OCI-LY3 (cell line): ENCODE results near the gene MIPOL1.

ENCODE experiments used
- H2AFZ ChIP-seq: fragments of 200-600, 300-600 bp; shearing (Covaris generic); 2 replicates; pipeline ENCODE4 v1.6.0; 2014; ENCODE audit warnings: antibody characterized with exemption, low read depth, low read length
- H3K27ac ChIP-seq: fragments of 200-600, 300-600 bp; sonication (generic); 2 replicates; pipeline ENCODE4 v1.5.1; 2014; ENCODE audit warnings: mild to moderate bottlenecking, low read length, moderate library complexity, mixed read lengths
- H3K27me3 ChIP-seq: fragments of 200-600, 300-600 bp; sonication (generic); 2 replicates; pipeline ENCODE4 v1.6.1; 2014; ENCODE audit warnings: low read depth, low read length, mixed read lengths
- H3K36me3 ChIP-seq: fragments of 200-600, 300-600 bp; sonication (generic); replicated peaks from 2 replicates; pipeline ENCODE3; 2014; ENCODE audit warnings: low read depth, low read length, mixed read lengths
- H3K4me1 ChIP-seq: fragments of 300-600, 200-600 bp; sonication (generic); 2 replicates; pipeline ENCODE4 v1.6.1; 2014; ENCODE audit warnings: low read length, mixed read lengths
- H3K4me2 ChIP-seq: fragments of 200-600, 300-600 bp; sonication (generic); 2 replicates; pipeline ENCODE4 v1.6.1; 2014; ENCODE audit warnings: low read length, mixed read lengths
- H3K4me3 ChIP-seq: fragments of 300-600, 200-600 bp; sonication (generic); 2 replicates; pipeline ENCODE4 v1.5.1; 2014; ENCODE audit warnings: antibody characterized with exemption, mild to moderate bottlenecking, low read length, moderate library complexity
- H3K79me2 ChIP-seq: fragments of 300-600, 200-600 bp; shearing (Covaris generic); 2 replicates; pipeline ENCODE4 v1.6.1; 2014; ENCODE audit warnings: mild to moderate bottlenecking, low read length, mixed read lengths
- H3K9ac ChIP-seq: fragments of 300-600, 200-600 bp; shearing (Covaris generic); 2 replicates; pipeline ENCODE4 v1.6.0; 2014; ENCODE audit warnings: mild to moderate bottlenecking, low read length, moderate library complexity
- H3K9me3 ChIP-seq: fragments of 200-600, 300-600 bp; shearing (Covaris generic); 2 replicates; pipeline ENCODE4 v1.6.1; 2014; ENCODE audit warnings: low read length, mixed read lengths; ENCODE audit not compliant: insufficient read depth
- H4K20me1 ChIP-seq: fragments of 200-600, 300-600 bp; sonication (generic); 2 replicates; pipeline ENCODE4 v1.6.1; 2016; ENCODE audit warnings: low read length, mixed read lengths; ENCODE audit not compliant: insufficient read depth
- CTCF ChIP-seq: fragments of 200-600, 300-600 bp; sonication (generic); IDR thresholded peaks from 2 replicates; pipeline ENCODE4 v1.5.1; 2014; ENCODE audit warnings: antibody characterized with exemption, low read length, low read depth
- EZH2phosphoT487 ChIP-seq: fragments of 200-600 bp; shearing (Covaris generic); IDR thresholded peaks from 2 replicates; pipeline ENCODE4 v1.6.1; 2018; ENCODE audit warnings: antibody characterized with exemption, mixed run types, low read depth

MIPOL1 gene

GRCh38 chr14:37464192-37464858 lies 266.6 kb downstream of the MIPOL1 start:
- H3K36me3 ChIP-seq, result no peaks in the 10 kb centered on the region
- no peaks in the 10 kb centered on the region for H3K27me3 ChIP-seq
- H3K4me1 ChIP-seq, result no peaks in the 10 kb centered on the region
- H3K4me2 ChIP-seq, result no peak overlapping the region
- no peak overlapping the region for H3K9ac ChIP-seq
- no peaks in the 10 kb centered on the region for H4K20me1 ChIP-seq
- H3K9me3 ChIP-seq, result no peaks in the 10 kb centered on the region
- TF ChIP-seq CTCF (no peak), EZH2phosphoT487 (no peak)
- H3K27ac ChIP-seq, result no peak overlapping the region
- no peak overlapping the region for H3K4me3 ChIP-seq
- H2AFZ ChIP-seq, result no peak overlapping the region
- no peaks in the 10 kb centered on the region for H3K79me2 ChIP-seq

DNA sequence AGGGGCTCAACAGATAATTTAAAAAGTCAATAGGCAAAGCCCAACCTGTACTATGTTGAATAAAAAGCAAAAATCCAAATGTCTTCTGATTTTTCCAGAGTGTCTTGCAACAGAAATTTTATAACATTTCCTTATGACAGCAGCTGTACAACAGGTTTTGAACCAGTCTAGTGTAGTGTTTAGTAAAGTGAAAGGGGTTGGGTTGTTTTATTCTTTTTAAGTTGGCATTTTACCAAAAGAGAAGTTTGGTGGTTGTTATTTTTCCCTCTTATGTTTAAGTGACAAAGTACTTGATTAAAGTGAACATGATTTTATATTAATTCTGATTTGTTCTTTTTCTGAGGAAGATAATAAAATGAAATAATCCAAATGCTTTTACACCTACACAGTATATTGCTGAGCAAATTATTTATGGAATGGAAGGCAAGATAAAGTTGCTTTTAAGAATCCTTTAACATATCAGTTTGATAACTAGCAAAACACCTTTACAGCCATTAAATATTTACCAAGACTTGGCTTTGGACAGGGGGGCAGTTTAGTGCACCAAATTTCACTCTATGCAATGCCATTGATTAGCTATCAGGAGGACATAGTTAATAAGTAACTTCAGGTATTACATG lies 268.4 kb downstream of the MIPOL1 start:
- Histone ChIP-seq H3K4me1 (no peaks in the 10 kb centered on the region), H3K4me3 (no peak overlapping the region), H3K4me2 (no peak overlapping the region), H3K9ac (no peak overlapping the region), H4K20me1 (no peaks in the 10 kb centered on the region), H3K79me2 (no peaks in the 10 kb centered on the region), H3K9me3 (no peaks in the 10 kb centered on the region), H3K36me3 (no peaks in the 10 kb centered on the region), H3K27ac (no peak overlapping the region), H2AFZ (no peak overlapping the region), H3K27me3 (no peaks in the 10 kb centered on the region)
- TF ChIP-seq EZH2phosphoT487 (no peak), CTCF (no peak)

DNA sequence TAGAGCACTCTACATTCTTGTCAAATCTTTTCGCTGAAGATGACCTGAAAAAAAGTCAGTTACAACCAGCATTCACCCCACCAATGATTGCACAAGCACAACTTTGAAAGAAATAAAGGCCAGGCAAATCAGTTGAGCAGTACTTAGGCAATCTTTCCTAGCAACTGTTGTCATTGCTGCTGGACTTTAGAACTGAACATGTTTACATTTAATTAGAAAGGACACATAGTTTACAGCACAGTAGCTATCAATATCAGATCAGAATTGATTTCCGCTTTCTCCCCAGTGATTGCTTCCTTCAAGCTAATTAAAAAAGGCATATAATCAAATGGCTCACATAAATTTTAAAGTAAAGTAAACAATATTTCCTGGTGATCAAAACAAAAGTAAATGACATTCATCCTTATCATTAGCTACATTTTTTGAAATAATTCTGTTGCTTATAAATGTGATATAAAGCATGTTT lies 268.9 kb downstream of the MIPOL1 start:
- Histone ChIP-seq H3K79me2 (no peaks in the 10 kb centered on the region), H3K4me3 (no peak overlapping the region), H3K4me2 (no peak overlapping the region), H3K27ac (no peak overlapping the region), H3K4me1 (no peaks in the 10 kb centered on the region), H3K9ac (no peak overlapping the region), H3K27me3 (no peaks in the 10 kb centered on the region), H3K9me3 (no peaks in the 10 kb centered on the region), H2AFZ (no peak overlapping the region), H4K20me1 (no peaks in the 10 kb centered on the region), H3K36me3 (no peaks in the 10 kb centered on the region)
- TF ChIP-seq EZH2phosphoT487 (no peak), CTCF (no peak)

DNA sequence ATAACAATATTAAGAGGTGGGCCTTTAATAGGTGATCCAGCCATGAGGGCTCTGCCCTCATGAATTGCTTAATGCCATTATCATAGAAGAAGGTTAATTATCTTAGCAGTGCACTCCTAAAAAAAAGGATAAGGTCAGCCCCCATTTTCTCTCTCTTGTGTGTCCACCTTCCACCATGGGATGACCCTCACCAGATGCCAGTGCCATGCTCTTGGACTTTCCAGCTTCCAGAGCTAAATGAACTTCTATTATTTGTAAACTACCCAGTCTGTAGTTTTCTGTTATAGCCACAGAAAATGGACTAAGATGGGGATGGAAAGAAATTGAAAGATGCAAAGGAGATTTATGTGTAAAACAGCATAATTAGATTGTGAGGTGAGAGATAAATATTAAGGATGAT lies 271.9 kb downstream of the MIPOL1 start:
- H3K79me2 ChIP-seq, result no peaks in the 10 kb centered on the region
- H3K36me3 ChIP-seq, result no peaks in the 10 kb centered on the region
- H2AFZ ChIP-seq, result no peak overlapping the region
- TF ChIP-seq CTCF (no peak), EZH2phosphoT487 (no peak)
- H3K9ac ChIP-seq, result no peak overlapping the region
- H4K20me1 ChIP-seq, result no peaks in the 10 kb centered on the region
- H3K4me1 ChIP-seq, result no peaks in the 10 kb centered on the region
- H3K4me3 ChIP-seq, result no peak overlapping the region
- H3K27me3 ChIP-seq, result no peaks in the 10 kb centered on the region
- H3K9me3 ChIP-seq, result no peaks in the 10 kb centered on the region
- H3K4me2 ChIP-seq, result no peak overlapping the region
- H3K27ac ChIP-seq, result no peak overlapping the region
